IPS DF 6.9 (cell line): ENCODE data around the gene HMG20A.

ENCODE experiments used
- DNase-seq: peaks from one replicate; pipeline ENCODE4 v3.0.0-alpha.2; 2013; ENCODE audit warnings: low read depth, low spot score
- H3K27ac ChIP-seq: one replicate; pipeline ENCODE4 v1.5.1; 2013; ENCODE audit warnings: low read length, control low read depth
- H3K27me3 ChIP-seq: 2 replicates; pipeline ENCODE4 v1.6.1; 2013; ENCODE audit warnings: mild to moderate bottlenecking, low read length; ENCODE audit not compliant: control insufficient read depth, insufficient read depth
- H3K36me3 ChIP-seq: 2 replicates; pipeline ENCODE4 v1.6.1; 2013; ENCODE audit warnings: low read length; ENCODE audit not compliant: control insufficient read depth, insufficient read depth
- H3K4me1 ChIP-seq: 2 replicates; pipeline ENCODE4 v1.6.1; 2013; ENCODE audit warnings: low read length; ENCODE audit not compliant: control insufficient read depth, insufficient read depth
- H3K4me3 ChIP-seq: 2 replicates; pipeline ENCODE4 v1.5.1; 2013; ENCODE audit warnings: mild to moderate bottlenecking, low read length
- H3K9me3 ChIP-seq: 2 replicates; pipeline ENCODE4 v1.6.1; 2013; ENCODE audit warnings: low read length, inconsistent platforms; ENCODE audit not compliant: control insufficient read depth, insufficient read depth
- WGBS: extraction: QIAGEN DNeasy Blood & Tissue Kit; methylation state at CpG from one replicate; pipeline ENCODE4 v1.1.7; 2013; ENCODE audit warnings: mixed read lengths, missing lambda C conversion rate; ENCODE audit not compliant: insufficient read length, insufficient coverage; 5-methylcytosine and 5-hydroxymethylcytosine counted together

The HMG20A gene

GRCh38 chr15:77508541-77509243, 88.0 kb downstream of the HMG20A start:
- no CpG with 5 or more reads among the region's 4 CpGs for WGBS
- peaks cover 16% of the 10 kb centered on the region for H3K4me1 ChIP-seq
- H3K9me3 ChIP-seq: no peaks in the 10 kb centered on the region
- H3K27ac ChIP-seq: no peak overlapping the region
- H3K4me3 ChIP-seq: no peak overlapping the region
- no peak for DNase-seq
- H3K27me3 ChIP-seq: no peaks in the 10 kb centered on the region
- H3K36me3 ChIP-seq: no peaks in the 10 kb centered on the region

- peaks cover 16% of the 10 kb centered on the region for H3K4me1 ChIP-seq
- peak overlapping the region; percentile 20 for H3K27ac ChIP-seq
- peak; percentile 82 for DNase-seq
- no CpG with 5 or more reads among the region's 11 CpGs for WGBS
- H3K4me3 ChIP-seq: no peak overlapping the region
- H3K36me3 ChIP-seq: no peaks in the 10 kb centered on the region
- no peaks in the 10 kb centered on the region for H3K9me3 ChIP-seq
- H3K27me3 ChIP-seq: no peaks in the 10 kb centered on the region
Observed at GRCh38 chr15:77510066-77511057, 89.7 kb downstream of the HMG20A start.

- Histone ChIP-seq H3K36me3 (no peaks in the 10 kb centered on the region), H3K27ac (no peak overlapping the region), H3K4me3 (no peak overlapping the region), H3K9me3 (no peaks in the 10 kb centered on the region), H3K4me1 (peaks cover 14% of the 10 kb centered on the region), H3K27me3 (no peaks in the 10 kb centered on the region)
- WGBS: no CpG with 5 or more reads among the region's 1 CpG
- DNase-seq: no peak
Observed at GRCh38 chr15:77511869-77512268, 91.2 kb downstream of the HMG20A start.

- Histone ChIP-seq H3K4me1 (peaks cover 12% of the 10 kb centered on the region), H3K27ac (no peak overlapping the region), H3K4me3 (no peak overlapping the region), H3K27me3 (no peaks in the 10 kb centered on the region), H3K9me3 (no peaks in the 10 kb centered on the region), H3K36me3 (no peaks in the 10 kb centered on the region)
- WGBS: no CpG with 5 or more reads among the region's 4 CpGs
- no peak for DNase-seq
Observed at GRCh38 chr15:77513226-77513625, 92.5 kb downstream of the HMG20A start.

- Histone ChIP-seq H3K36me3 (no peaks in the 10 kb centered on the region), H3K4me1 (peaks cover 13% of the 10 kb centered on the region), H3K27ac (no peak overlapping the region), H3K9me3 (no peaks in the 10 kb centered on the region), H3K4me3 (no peak overlapping the region), H3K27me3 (no peaks in the 10 kb centered on the region)
- no peak for DNase-seq
- no CpG with 5 or more reads among the region's 11 CpGs for WGBS
Observed at GRCh38 chr15:77514641-77515402, 94.1 kb downstream of the HMG20A start.

GRCh38 chr15:77515613-77516012, 94.9 kb downstream of the HMG20A start:
- Histone ChIP-seq H3K27ac (no peak overlapping the region), H3K4me3 (no peak overlapping the region), H3K4me1 (peaks cover 8% of the 10 kb centered on the region), H3K27me3 (no peaks in the 10 kb centered on the region), H3K9me3 (no peaks in the 10 kb centered on the region), H3K36me3 (no peaks in the 10 kb centered on the region)
- DNase-seq: no peak
- no CpG with 5 or more reads among the region's 2 CpGs for WGBS

GRCh38 chr15:77516076-77516475, 95.4 kb downstream of the HMG20A start:
- Histone ChIP-seq H3K27me3 (no peaks in the 10 kb centered on the region), H3K4me1 (peaks cover 5% of the 10 kb centered on the region; the same call in 1 of the 2 replicates), H3K9me3 (no peaks in the 10 kb centered on the region), H3K27ac (no peak overlapping the region), H3K4me3 (no peak overlapping the region), H3K36me3 (no peaks in the 10 kb centered on the region)
- no peak for DNase-seq
- whole genome bisulfite sequencing: no CpG with 5 or more reads among the region's 7 CpGs

- WGBS: no CpG with 5 or more reads among the region's 12 CpGs
- Histone ChIP-seq H3K4me3 (no peak overlapping the region), H3K9me3 (no peaks in the 10 kb centered on the region), H3K27me3 (no peaks in the 10 kb centered on the region), H3K4me1 (peaks cover 5% of the 10 kb centered on the region; the same call in 1 of the 2 replicates), H3K36me3 (no peaks in the 10 kb centered on the region), H3K27ac (no peak overlapping the region)
- no peak for DNase-seq
Observed at GRCh38 chr15:77516786-77517185, 96.1 kb downstream of the HMG20A start.

GRCh38 chr15:77517579-77517978, 96.9 kb downstream of the HMG20A start:
- no peaks in the 10 kb centered on the region for H3K36me3 ChIP-seq
- no peaks in the 10 kb centered on the region for H3K27me3 ChIP-seq
- no peaks in the 10 kb centered on the region for H3K9me3 ChIP-seq
- H3K4me3 ChIP-seq: no peak overlapping the region
- H3K4me1 ChIP-seq: peaks cover 5% of the 10 kb centered on the region; the same call in 1 of the 2 replicates
- H3K27ac ChIP-seq: no peak overlapping the region
- WGBS: no CpG with 5 or more reads among the region's 7 CpGs
- DNase-seq: no peak

- Histone ChIP-seq H3K4me3 (no peak overlapping the region), H3K9me3 (no peaks in the 10 kb centered on the region), H3K36me3 (no peaks in the 10 kb centered on the region), H3K27me3 (no peaks in the 10 kb centered on the region), H3K4me1 (peaks cover 5% of the 10 kb centered on the region; the same call in 1 of the 2 replicates), H3K27ac (no peak overlapping the region)
- DNase-seq: no peak
- WGBS: no CpG with 5 or more reads among the region's 6 CpGs
Observed at GRCh38 chr15:77518458-77518857, 97.8 kb downstream of the HMG20A start.
